ENCODE results near the gene SOBP.

Gene SOBP

GRCh38 chr6:107591346-107591745, 101.4 kb downstream of the SOBP start:
- Histone ChIP-seq H3K4me1 (ENCODE audit: control insufficient read depth, insufficient read depth, low read length) (no peaks in the 10 kb centered on the region; the same call in 1 of the 2 replicates), H3K27ac (ENCODE audit: extremely low read depth, low read depth, low read length) (no peak overlapping the region), H3K36me3 (ENCODE audit: control insufficient read depth in 2 of 2, insufficient read depth in 1 of 2, low read length in 2 of 2) (no peaks in the 10 kb centered on the region), H3K4me3 (ENCODE audit: low read depth, low read length) (no peak overlapping the region), H3K9me3 (ENCODE audit: control insufficient read depth, insufficient read depth, low read depth, low read length) (no peaks in the 10 kb centered on the region)
- TF ChIP-seq ZNF10 (tag by site-specific recombination; IDR thresholded peaks at IDR 0.05) (no peak), ZNF555 (tag by site-specific recombination; conservative IDR thresholded peaks at IDR 0.05) (no peak), ZNF202 (tag by site-specific recombination; IDR thresholded peaks at IDR 0.05; ENCODE audit: borderline replicate concordance) (no peak), ZNF311 (tag by site-specific recombination; IDR thresholded peaks at IDR 0.05; ENCODE audit: borderline replicate concordance) (no peak), BCL11A (tag by site-specific recombination; IDR thresholded peaks at IDR 0.05; ENCODE audit: low read depth) (no peak), ZNF280D (tag by site-specific recombination; IDR thresholded peaks at IDR 0.05) (no peak), ZNF837 (tag by site-specific recombination; IDR thresholded peaks at IDR 0.05) (no peak), ZNF112 (tag by site-specific recombination; IDR thresholded peaks at IDR 0.05) (no peak), ZNF521 (tag by site-specific recombination; IDR thresholded peaks at IDR 0.05) (no peak), ZNF777 (tag by site-specific recombination; IDR thresholded peaks at IDR 0.05; ENCODE audit: borderline replicate concordance) (no peak), ZNF776 (tag by site-specific recombination; IDR thresholded peaks at IDR 0.05; ENCODE audit: borderline replicate concordance) (no peak), HOXC10 (CRISPR knock-in tag; IDR thresholded peaks at IDR 0.05) (no peak), ZNF549 (tag by site-specific recombination; IDR thresholded peaks at IDR 0.05) (no peak), ZBTB48 (tag by site-specific recombination; IDR thresholded peaks at IDR 0.05) (no peak)
- TF ChIP-seq, protein P1, sequence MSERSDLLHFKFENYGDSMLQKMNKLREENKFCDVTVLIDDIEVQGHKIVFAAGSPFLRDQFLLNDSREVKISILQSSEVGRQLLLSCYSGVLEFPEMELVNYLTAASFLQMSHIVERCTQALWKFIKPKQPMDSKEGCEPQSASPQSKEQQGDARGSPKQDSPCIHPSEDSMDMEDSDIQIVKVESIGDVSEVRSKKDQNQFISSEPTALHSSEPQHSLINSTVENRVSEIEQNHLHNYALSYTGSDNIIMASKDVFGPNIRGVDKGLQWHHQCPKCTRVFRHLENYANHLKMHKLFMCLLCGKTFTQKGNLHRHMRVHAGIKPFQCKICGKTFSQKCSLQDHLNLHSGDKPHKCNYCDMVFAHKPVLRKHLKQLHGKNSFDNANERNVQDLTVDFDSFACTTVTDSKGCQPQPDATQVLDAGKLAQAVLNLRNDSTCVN (tag by site-specific recombination; optimal IDR thresholded peaks at IDR 0.05), result no peak
- TF ChIP-seq, protein P2, sequence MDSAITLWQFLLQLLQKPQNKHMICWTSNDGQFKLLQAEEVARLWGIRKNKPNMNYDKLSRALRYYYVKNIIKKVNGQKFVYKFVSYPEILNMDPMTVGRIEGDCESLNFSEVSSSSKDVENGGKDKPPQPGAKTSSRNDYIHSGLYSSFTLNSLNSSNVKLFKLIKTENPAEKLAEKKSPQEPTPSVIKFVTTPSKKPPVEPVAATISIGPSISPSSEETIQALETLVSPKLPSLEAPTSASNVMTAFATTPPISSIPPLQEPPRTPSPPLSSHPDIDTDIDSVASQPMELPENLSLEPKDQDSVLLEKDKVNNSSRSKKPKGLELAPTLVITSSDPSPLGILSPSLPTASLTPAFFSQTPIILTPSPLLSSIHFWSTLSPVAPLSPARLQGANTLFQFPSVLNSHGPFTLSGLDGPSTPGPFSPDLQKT (IDR thresholded peaks at IDR 0.05; ENCODE audit: borderline replicate concordance, low read depth, low read length), result no peak
- CTCF ChIA-PET, result interaction anchor here (0.7 kb wide), 1 partner anchor 275 kb away, joined by 8 read pairs; no protein-coding TSS in a partner anchor
- POLR2A ChIA-PET, result no interaction called here

- Histone ChIP-seq H3K4me1 (ENCODE audit: control insufficient read depth, insufficient read depth, low read length) (no peaks in the 10 kb centered on the region), H3K27ac (ENCODE audit: extremely low read depth, low read depth, low read length) (no peak overlapping the region), H3K4me3 (ENCODE audit: low read depth, low read length) (no peak overlapping the region), H3K9me3 (ENCODE audit: control insufficient read depth, insufficient read depth, low read depth, low read length) (no peaks in the 10 kb centered on the region), H3K36me3 (ENCODE audit: control insufficient read depth in 2 of 2, insufficient read depth in 1 of 2, low read length in 2 of 2) (no peaks in the 10 kb centered on the region)
- ChIA-PET CTCF (no interaction called here), POLR2A (no interaction called here)
- TF ChIP-seq ZNF2 (tag by site-specific recombination; IDR thresholded peaks at IDR 0.05) (no peak), MEIS1 (CRISPR knock-in tag; IDR thresholded peaks at IDR 0.05; ENCODE audit: borderline replicate concordance) (no peak), ZNF211 (tag by site-specific recombination; IDR thresholded peaks at IDR 0.05; ENCODE audit: low read depth) (no peak), MZF1 (tag by site-specific recombination; IDR thresholded peaks at IDR 0.05; ENCODE audit: borderline replicate concordance) (no peak), IKZF3 (tag by site-specific recombination; IDR thresholded peaks at IDR 0.05) (no peak), KLF10 (tag by site-specific recombination; IDR thresholded peaks at IDR 0.05) (no peak), ZNF423 (tag by site-specific recombination; IDR thresholded peaks at IDR 0.05) (no peak), ZFP3 (tag by site-specific recombination; IDR thresholded peaks at IDR 0.05; ENCODE audit: low read depth) (no peak)
- TF ChIP-seq, protein P3, sequence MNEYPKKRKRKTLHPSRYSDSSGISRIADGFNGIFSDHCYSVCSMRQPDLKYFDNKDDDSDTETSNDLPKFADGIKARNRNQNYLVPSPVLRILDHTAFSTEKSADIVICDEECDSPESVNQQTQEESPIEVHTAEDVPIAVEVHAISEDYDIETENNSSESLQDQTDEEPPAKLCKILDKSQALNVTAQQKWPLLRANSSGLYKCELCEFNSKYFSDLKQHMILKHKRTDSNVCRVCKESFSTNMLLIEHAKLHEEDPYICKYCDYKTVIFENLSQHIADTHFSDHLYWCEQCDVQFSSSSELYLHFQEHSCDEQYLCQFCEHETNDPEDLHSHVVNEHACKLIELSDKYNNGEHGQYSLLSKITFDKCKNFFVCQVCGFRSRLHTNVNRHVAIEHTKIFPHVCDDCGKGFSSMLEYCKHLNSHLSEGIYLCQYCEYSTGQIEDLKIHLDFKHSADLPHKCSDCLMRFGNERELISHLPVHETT (tag by site-specific recombination; IDR thresholded peaks at IDR 0.05), result no peak
- TF ChIP-seq, protein P2 (IDR thresholded peaks at IDR 0.05; ENCODE audit: borderline replicate concordance, low read depth, low read length), result no peak
- TF ChIP-seq, protein P4, sequence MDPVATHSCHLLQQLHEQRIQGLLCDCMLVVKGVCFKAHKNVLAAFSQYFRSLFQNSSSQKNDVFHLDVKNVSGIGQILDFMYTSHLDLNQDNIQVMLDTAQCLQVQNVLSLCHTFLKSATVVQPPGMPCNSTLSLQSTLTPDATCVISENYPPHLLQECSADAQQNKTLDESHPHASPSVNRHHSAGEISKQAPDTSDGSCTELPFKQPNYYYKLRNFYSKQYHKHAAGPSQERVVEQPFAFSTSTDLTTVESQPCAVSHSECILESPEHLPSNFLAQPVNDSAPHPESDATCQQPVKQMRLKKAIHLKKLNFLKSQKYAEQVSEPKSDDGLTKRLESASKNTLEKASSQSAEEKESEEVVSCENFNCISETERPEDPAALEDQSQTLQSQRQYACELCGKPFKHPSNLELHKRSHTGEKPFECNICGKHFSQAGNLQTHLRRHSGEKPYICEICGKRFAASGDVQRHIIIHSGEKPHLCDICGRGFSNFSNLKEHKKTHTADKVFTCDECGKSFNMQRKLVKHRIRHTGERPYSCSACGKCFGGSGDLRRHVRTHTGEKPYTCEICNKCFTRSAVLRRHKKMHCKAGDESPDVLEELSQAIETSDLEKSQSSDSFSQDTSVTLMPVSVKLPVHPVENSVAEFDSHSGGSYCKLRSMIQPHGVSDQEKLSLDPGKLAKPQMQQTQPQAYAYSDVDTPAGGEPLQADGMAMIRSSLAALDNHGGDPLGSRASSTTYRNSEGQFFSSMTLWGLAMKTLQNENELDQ (tag by site-specific recombination; IDR thresholded peaks at IDR 0.05; ENCODE audit: low read depth), result no peak
Observed at GRCh38 chr6:107592806-107593205, 102.9 kb downstream of the SOBP start.

All from HEK293 (cell line).